GM12878 (cell line): Measurements from ENCODE around the gene RBMXL2. TPM values are rescaled to one million over a fixed set of nuclear protein-coding genes. Genes with fewer than 3 reads are reported as not detected.

ENCODE experiments used
- ATAC-seq: fragments of 200-7000 bp; cut with Tn5 transposase; 3 replicates; pipeline ENCODE4 v1.9.1; 2020; ENCODE audit warnings: mild to moderate bottlenecking, moderate library complexity
- BruUV-seq: library from RNA; stranded (reverse); fragments of 400-500 nt; replicated peaks from 2 replicates; lab custom pipeline; 2021; lab: Mats Ljungman, UMichigan
- CTCF ChIA-PET: fragments of 300-600 bp; sonication (Branson Sonifier 250); formaldehyde crosslinking; extraction: SDS; loops from one replicate; lab custom pipeline; 2021; ENCODE audit warnings: inconsistent platforms; lab: Yijun Ruan, JAX
- POLR2A ChIA-PET: fragments of 350-600 bp; formaldehyde crosslinking; extraction: SDS; loops from one replicate; lab custom pipeline; 2021; ENCODE audit warnings: inconsistent platforms; lab: Charles Lee
- RAD21 ChIA-PET: fragments of 300-600 bp; sonication (Branson Sonifier 250); formaldehyde crosslinking; loops from one replicate; lab custom pipeline; 2023; ENCODE audit warnings: antibody characterized with exemption; ENCODE audit not compliant: unreplicated experiment; lab: Charles Lee
- SMC1A ChIA-PET: fragments of 300-600 bp; sonication (Branson Sonifier 250); formaldehyde crosslinking; loops from one replicate; lab custom pipeline; 2023; ENCODE audit not compliant: unreplicated experiment, uncharacterized antibody; lab: Charles Lee
- DNase-seq: peaks from one replicate; pipeline ENCODE4 v3.0.0-alpha.2; 2011; ENCODE audit warnings: low read depth, low spot score
- FAIRE-seq: peaks from 3 replicates; lab custom pipeline; 2011; peaks lifted over from hg19 to GRCh38; lab: Jason Lieb, UNC
- H2AFZ ChIP-seq: 2 replicates; pipeline ENCODE4 v1.6.0; 2011; ENCODE audit warnings: low read depth, low read length, control low read depth; ENCODE audit not compliant: control insufficient read depth
- H3K27ac ChIP-seq: 2 replicates; pipeline ENCODE4 v1.5.1; 2011; ENCODE audit warnings: control low read depth; ENCODE audit not compliant: control insufficient read depth, insufficient read depth
- H3K27me3 ChIP-seq, 2 experiments: replicated peaks in 1 of 2; 2 replicates each; pipeline versions ENCODE4 v1.6.0 to v1.6.1; 2011; ENCODE audit warnings: low read length in 1 of 2; ENCODE audit not compliant: control insufficient read depth in 2 of 2, insufficient read depth in 2 of 2
- H3K36me3 ChIP-seq, 2 experiments: 2 replicates each; pipeline ENCODE4 v1.5.1; 2011; ENCODE audit warnings: low read length in 1 of 2; ENCODE audit not compliant: control insufficient read depth in 2 of 2, insufficient read depth in 2 of 2
- H3K4me1 ChIP-seq: 2 replicates; pipeline ENCODE4 v1.6.1; 2011; ENCODE audit warnings: mild to moderate bottlenecking, low read length, moderate library complexity, mixed read lengths; ENCODE audit not compliant: control insufficient read depth, insufficient read depth
- H3K4me2 ChIP-seq: 2 replicates; pipeline ENCODE4 v1.6.0; 2011; ENCODE audit warnings: control low read depth; ENCODE audit not compliant: control insufficient read depth, insufficient read depth
- H3K4me3 ChIP-seq: fragments of 200-600 bp; sonication (generic); 2 replicates; pipeline ENCODE4 v1.5.1; 2016
- H3K79me2 ChIP-seq: 2 replicates; pipeline ENCODE4 v1.6.0; 2011; ENCODE audit warnings: low read length; ENCODE audit not compliant: control insufficient read depth, insufficient read depth
- H3K9ac ChIP-seq: 2 replicates; pipeline ENCODE4 v1.8.0; 2011; ENCODE audit warnings: low read length, control low read depth, mixed read lengths; ENCODE audit not compliant: control insufficient read depth, insufficient read depth
- H3K9me3 ChIP-seq: replicated peaks from 3 replicates; pipeline ENCODE4 v1.5.1; 2011; ENCODE audit warnings: mild to moderate bottlenecking, low read length; ENCODE audit not compliant: control insufficient read depth, insufficient read depth
- H4K20me1 ChIP-seq: 2 replicates; pipeline ENCODE4 v1.6.0; 2011; ENCODE audit not compliant: control insufficient read depth, insufficient read depth
- BMI1 ChIP-seq: fragments of 450-650 bp; IDR thresholded peaks from 2 replicates; pipeline ENCODE4 v1.6.1; 2016; ENCODE audit warnings: mild to moderate bottlenecking, moderate library complexity, borderline replicate concordance
- HCFC1 ChIP-seq: fragments of 150-350 bp; IDR thresholded peaks from 2 replicates; pipeline ENCODE4 v1.6.1; 2014; ENCODE audit warnings: low read length
- RUNX3 ChIP-seq: IDR thresholded peaks from 2 replicates; pipeline ENCODE4 v1.6.1; 2012; ENCODE audit warnings: low read length, inconsistent platforms
- SMARCA5 ChIP-seq: fragments of 450-650 bp; IDR thresholded peaks from 2 replicates; pipeline ENCODE4 v1.6.1; 2017; ENCODE audit warnings: mild to moderate bottlenecking
- USF1 ChIP-seq: IDR thresholded peaks from 2 replicates; pipeline ENCODE4 v1.6.1; 2011; ENCODE audit warnings: borderline replicate concordance, low read depth, mild to moderate bottlenecking, moderate library complexity, mixed read lengths, low read length; ENCODE audit not compliant: insufficient read depth; ENCODE audit errors: extremely low read length
- ZNF384 ChIP-seq: IDR thresholded peaks from 2 replicates; pipeline ENCODE4 v1.6.1; 2012; ENCODE audit warnings: low read depth, mild to moderate bottlenecking, low read length, improper control_type of control experiment, borderline replicate concordance
- WGBS: methylation state at CpG from one replicate; pipeline ENCODE4 v1.1.6; 2016; ENCODE audit warnings: low lambda C conversion rate; ENCODE audit not compliant: insufficient replicate concordance, insufficient coverage; ENCODE audit errors: missing lambda C conversion rate; 5-methylcytosine and 5-hydroxymethylcytosine counted together
- in situ Hi-C: fragments of 300-500 bp; cut with MboI; formaldehyde crosslinking; loops from 9 replicates; pipeline ENCODE4 v1.14.3; 2018; ENCODE audit warnings: mixed read lengths
- intact Hi-C: fragments of 100-400 bp; cut with micrococcal nuclease; formaldehyde crosslinking; loops from one replicate; pipeline ENCODE4 v1.14.2; 2022; ENCODE audit not compliant: unreplicated experiment
- polyA plus RNA-seq, 11 experiments: library from polyadenylated mRNA; depleted of rRNA in 4 of 11; unstranded in 6 of 11; stranded (reverse) in 5 of 11; fragments of >200 nt; fragmentation: Nextera tagmentation in 4 of 11; fragmentation: Illumina TruSeq in 1 of 11; extraction: Ambion mirVana in 4 of 11; extraction: Trizol in 1 of 11; gene quantifications; 1 replicate in 1 of 11; 2 replicates in 10 of 11; pipeline versions ENCODE4 v1.2.1 to v1.2.3, GENCODE V29; 2011 to 2016; ENCODE audit warnings: inconsistent platforms in 2 of 11, missing spikeins in 2 of 11, low read depth in 1 of 11
- total RNA-seq, 4 experiments: library from RNA; depleted of rRNA in 3 of 4; stranded (reverse); fragments of >200 nt in 3 of 4; fragmentation: Illumina TruSeq in 1 of 4; extraction: Trizol in 1 of 4; gene quantifications; 2 replicates each; pipeline versions ENCODE4 v1.2.1 to v1.2.3, GENCODE V29; 2013 to 2021

The RBMXL2 gene
- total and polyA plus RNA-seq, 10 of the 15 experiments (the other 5 are each of a cell fraction or from before 2014, with no cell fraction given), result not detected

GRCh38 chr11:7138051-7138450 is 49.3 kb downstream of the RBMXL2 start:
- Histone ChIP-seq H3K4me2 (no peak overlapping the region), H3K9me3 (no peaks in the 10 kb centered on the region), H3K4me3 (no peak overlapping the region)
- intact Hi-C loops, result no loop called here
- CTCF ChIA-PET, result no interaction called here
- TF ChIP-seq RUNX3 (no peak), BMI1 (no peak), USF1 (no peak), HCFC1 (no peak), SMARCA5 (no peak), ZNF384 (no peak)
- TF ChIP-seq, all 136 proteins: peak for 0
- Histone ChIP-seq H3K79me2 (no peaks in the 10 kb centered on the region), H3K4me1 (no peaks in the 10 kb centered on the region), H3K36me3 (no peaks in the 10 kb centered on the region), H2AFZ (no peak overlapping the region), H3K27me3 (no peaks in the 10 kb centered on the region), H3K27ac (no peak overlapping the region), H3K9ac (no peak overlapping the region), H4K20me1 (no peaks in the 10 kb centered on the region)
- RAD21 ChIA-PET, result no interaction called here
- in situ Hi-C loops, result no loop called here
- SMC1A ChIA-PET, result no interaction called here
- BruUV-seq, result no TSS peak
- no peak for DNase-seq
- FAIRE-seq, result no peak
- POLR2A ChIA-PET, result no interaction called here
- ATAC-seq, result no peak
- WGBS, result 0% methylated on average over 1 of the region's 1 CpG

Other genes with a start within 250 kb of the RBMXL2 start
Only the 7 nearest of the 9 such genes appear.
- gene OR10A4, start 212.4 kb upstream of the RBMXL2 start, total RNA-seq (2014; rRNA removed), result not detected in 2 replicates
- gene OR10A4, start 212.4 kb upstream of the RBMXL2 start, total RNA-seq (2014; rRNA removed; fragmentation: Illumina TruSeq; extraction: Trizol), result not detected in 2 replicates
- not detected in 2 replicates for gene OR10A4, start 212.4 kb upstream of the RBMXL2 start, total RNA-seq (2021)
- gene OR10A4, start 212.4 kb upstream of the RBMXL2 start, polyA plus RNA-seq (2011; rRNA removed), result not detected in 2 replicates
- gene OR10A4, start 212.4 kb upstream of the RBMXL2 start, polyA plus RNA-seq (2014; fragmentation: Illumina TruSeq; extraction: Trizol), result not detected in 2 replicates
- not detected for gene OR10A4, start 212.4 kb upstream of the RBMXL2 start, polyA plus RNA-seq (2014; fragmentation: Nextera tagmentation; extraction: Ambion mirVana)
- gene OR10A4, start 212.4 kb upstream of the RBMXL2 start, polyA plus RNA-seq (2014; rRNA removed), result not detected in 2 replicates
- gene OR10A4, start 212.4 kb upstream of the RBMXL2 start, polyA plus RNA-seq (2016; fragmentation: Nextera tagmentation; extraction: Ambion mirVana), result not detected
- 0.11 TPM in 1 of 2 replicates, not detected in the other for gene OR2D2, start 196.5 kb upstream of the RBMXL2 start, total RNA-seq (2014; rRNA removed)
- 0.23 TPM in 1 of 2 replicates, not detected in the other for gene OR2D2, start 196.5 kb upstream of the RBMXL2 start, total RNA-seq (2014; rRNA removed; fragmentation: Illumina TruSeq; extraction: Trizol)
- not detected in 2 replicates for gene OR2D2, start 196.5 kb upstream of the RBMXL2 start, total RNA-seq (2021)
- gene OR2D2, start 196.5 kb upstream of the RBMXL2 start, polyA plus RNA-seq (2011; rRNA removed), result not detected in 2 replicates
- not detected in 2 replicates for gene OR2D2, start 196.5 kb upstream of the RBMXL2 start, polyA plus RNA-seq (2014; fragmentation: Illumina TruSeq; extraction: Trizol)
- not detected for gene OR2D2, start 196.5 kb upstream of the RBMXL2 start, polyA plus RNA-seq (2014; fragmentation: Nextera tagmentation; extraction: Ambion mirVana)
- gene OR2D2, start 196.5 kb upstream of the RBMXL2 start, polyA plus RNA-seq (2014; rRNA removed), result not detected in 2 replicates
- not detected for gene OR2D2, start 196.5 kb upstream of the RBMXL2 start, polyA plus RNA-seq (2016; fragmentation: Nextera tagmentation; extraction: Ambion mirVana)
- not detected in 2 replicates for gene OR2D3, start 168.0 kb upstream of the RBMXL2 start, total RNA-seq (2014; rRNA removed)
- gene OR2D3, start 168.0 kb upstream of the RBMXL2 start, total RNA-seq (2014; rRNA removed; fragmentation: Illumina TruSeq; extraction: Trizol), result not detected in 2 replicates
- not detected in 2 replicates for gene OR2D3, start 168.0 kb upstream of the RBMXL2 start, total RNA-seq (2021)
- not detected in 2 replicates for gene OR2D3, start 168.0 kb upstream of the RBMXL2 start, polyA plus RNA-seq (2011; rRNA removed)
- gene OR2D3, start 168.0 kb upstream of the RBMXL2 start, polyA plus RNA-seq (2014; fragmentation: Illumina TruSeq; extraction: Trizol), result not detected in 2 replicates
- gene OR2D3, start 168.0 kb upstream of the RBMXL2 start, polyA plus RNA-seq (2014; fragmentation: Nextera tagmentation; extraction: Ambion mirVana), result not detected
- gene OR2D3, start 168.0 kb upstream of the RBMXL2 start, polyA plus RNA-seq (2014; rRNA removed), result not detected in 2 replicates
- gene OR2D3, start 168.0 kb upstream of the RBMXL2 start, polyA plus RNA-seq (2016; fragmentation: Nextera tagmentation; extraction: Ambion mirVana), result under 1 TPM in 1 of 2 experiments, not detected in 1; 0.20 TPM
- gene ZNF215, start 162.6 kb upstream of the RBMXL2 start, total RNA-seq (2014; rRNA removed), result 2.5 and 2.6 TPM in 2 replicates
- 2.4 and 3.1 TPM in 2 replicates for gene ZNF215, start 162.6 kb upstream of the RBMXL2 start, total RNA-seq (2014; rRNA removed; fragmentation: Illumina TruSeq; extraction: Trizol)
- gene ZNF215, start 162.6 kb upstream of the RBMXL2 start, total RNA-seq (2021), result 1.9 and 2.4 TPM in 2 replicates
- gene ZNF215, start 162.6 kb upstream of the RBMXL2 start, polyA plus RNA-seq (2011; rRNA removed), result 3.7 and 4.7 TPM in 2 replicates
- gene ZNF215, start 162.6 kb upstream of the RBMXL2 start, polyA plus RNA-seq (2014; fragmentation: Illumina TruSeq; extraction: Trizol), result 1.4 and 2.7 TPM in 2 replicates
- 1 to 10 TPM; 1.5 to 3.2 TPM for gene ZNF215, start 162.6 kb upstream of the RBMXL2 start, polyA plus RNA-seq (2014; fragmentation: Nextera tagmentation; extraction: Ambion mirVana)
- gene ZNF215, start 162.6 kb upstream of the RBMXL2 start, polyA plus RNA-seq (2014; rRNA removed), result 1.7 and 2.2 TPM in 2 replicates
- 1 to 10 TPM; 1.6 to 2.0 TPM for gene ZNF215, start 162.6 kb upstream of the RBMXL2 start, polyA plus RNA-seq (2016; fragmentation: Nextera tagmentation; extraction: Ambion mirVana)
- gene ZNF214, start 68.7 kb upstream of the RBMXL2 start, total RNA-seq (2014; rRNA removed), result not detected in 2 replicates
- 0.18 TPM in 1 of 2 replicates, not detected in the other for gene ZNF214, start 68.7 kb upstream of the RBMXL2 start, total RNA-seq (2014; rRNA removed; fragmentation: Illumina TruSeq; extraction: Trizol)
- gene ZNF214, start 68.7 kb upstream of the RBMXL2 start, total RNA-seq (2021), result not detected in 2 replicates
- gene ZNF214, start 68.7 kb upstream of the RBMXL2 start, polyA plus RNA-seq (2011; rRNA removed), result not detected in 2 replicates
- not detected in 2 replicates for gene ZNF214, start 68.7 kb upstream of the RBMXL2 start, polyA plus RNA-seq (2014; fragmentation: Illumina TruSeq; extraction: Trizol)
- not detected for gene ZNF214, start 68.7 kb upstream of the RBMXL2 start, polyA plus RNA-seq (2014; fragmentation: Nextera tagmentation; extraction: Ambion mirVana)
- gene ZNF214, start 68.7 kb upstream of the RBMXL2 start, polyA plus RNA-seq (2014; rRNA removed), result not detected in 2 replicates
- gene ZNF214, start 68.7 kb upstream of the RBMXL2 start, polyA plus RNA-seq (2016; fragmentation: Nextera tagmentation; extraction: Ambion mirVana), result not detected
- gene NLRP14, start 68.5 kb upstream of the RBMXL2 start, total RNA-seq (2014; rRNA removed), result 0.05 TPM in 1 of 2 replicates, not detected in the other
- gene NLRP14, start 68.5 kb upstream of the RBMXL2 start, total RNA-seq (2014; rRNA removed; fragmentation: Illumina TruSeq; extraction: Trizol), result 0.04 and 0.09 TPM in 2 replicates
- 0.05 TPM in 1 of 2 replicates, not detected in the other for gene NLRP14, start 68.5 kb upstream of the RBMXL2 start, total RNA-seq (2021)
- gene NLRP14, start 68.5 kb upstream of the RBMXL2 start, polyA plus RNA-seq (2011; rRNA removed), result 0.12 and 0.19 TPM in 2 replicates
- gene NLRP14, start 68.5 kb upstream of the RBMXL2 start, polyA plus RNA-seq (2014; fragmentation: Illumina TruSeq; extraction: Trizol), result 0.03 and 0.05 TPM in 2 replicates
- gene NLRP14, start 68.5 kb upstream of the RBMXL2 start, polyA plus RNA-seq (2014; fragmentation: Nextera tagmentation; extraction: Ambion mirVana), result under 1 TPM; 0.02 to 0.04 TPM
- gene NLRP14, start 68.5 kb upstream of the RBMXL2 start, polyA plus RNA-seq (2014; rRNA removed), result 0.04 TPM in 1 of 2 replicates, not detected in the other
- not detected for gene NLRP14, start 68.5 kb upstream of the RBMXL2 start, polyA plus RNA-seq (2016; fragmentation: Nextera tagmentation; extraction: Ambion mirVana)
- not detected in 2 replicates for gene SYT9, start 162.9 kb downstream of the RBMXL2 start, total RNA-seq (2014; rRNA removed)
- not detected in 2 replicates for gene SYT9, start 162.9 kb downstream of the RBMXL2 start, total RNA-seq (2014; rRNA removed; fragmentation: Illumina TruSeq; extraction: Trizol)
- not detected in 2 replicates for gene SYT9, start 162.9 kb downstream of the RBMXL2 start, total RNA-seq (2021)
- gene SYT9, start 162.9 kb downstream of the RBMXL2 start, polyA plus RNA-seq (2011; rRNA removed), result not detected in 2 replicates
- not detected in 2 replicates for gene SYT9, start 162.9 kb downstream of the RBMXL2 start, polyA plus RNA-seq (2014; fragmentation: Illumina TruSeq; extraction: Trizol)
- gene SYT9, start 162.9 kb downstream of the RBMXL2 start, polyA plus RNA-seq (2014; fragmentation: Nextera tagmentation; extraction: Ambion mirVana), result under 1 TPM in 1 of 2 experiments, not detected in 1; 0.03 TPM
- gene SYT9, start 162.9 kb downstream of the RBMXL2 start, polyA plus RNA-seq (2014; rRNA removed), result not detected in 2 replicates
- gene SYT9, start 162.9 kb downstream of the RBMXL2 start, polyA plus RNA-seq (2016; fragmentation: Nextera tagmentation; extraction: Ambion mirVana), result not detected